H1 (cell line): Measurements from ENCODE around the gene GCSAM. TPM values are rescaled to one million over a fixed set of nuclear protein-coding genes. Genes with fewer than 3 reads are reported as not detected.

Experiments
- CTCF ChIA-PET: fragments of 300-600 bp; sonication (Branson Sonifier 250); formaldehyde crosslinking; loops from one replicate; lab custom pipeline; 2021; ENCODE audit not compliant: partially characterized antibody; lab: Charles Lee
- POLR2A ChIA-PET: fragments of 300-600 bp; sonication (Branson Sonifier 250); formaldehyde crosslinking; loops from one replicate; lab custom pipeline; 2021; ENCODE audit warnings: inconsistent platforms; ENCODE audit not compliant: partially characterized antibody; lab: Charles Lee
- DNase-seq, 2 experiments: peaks; one replicate each; pipeline versions ENCODE4 v3.0.0 to v3.0.0-alpha.2; 2010 to 2022; ENCODE audit warnings: low spot score in 2 of 2, low read depth in 1 of 2, mixed read lengths in 1 of 2
- FAIRE-seq: peaks from 2 replicates; lab custom pipeline; 2011; peaks lifted over from hg19 to GRCh38; lab: Jason Lieb, UNC
- H2AFZ ChIP-seq: 2 replicates; pipeline ENCODE4 v1.8.1; 2012; ENCODE audit warnings: low read length, inconsistent platforms
- H2AK5ac ChIP-seq: 2 replicates; pipeline ENCODE4 v1.6.1; 2013; ENCODE audit warnings: low read depth, low read length
- H2BK120ac ChIP-seq: replicated peaks from 2 replicates; pipeline ENCODE3; 2013; ENCODE audit warnings: low read depth, low read length, inconsistent platforms
- H2BK12ac ChIP-seq: 2 replicates; pipeline ENCODE4 v1.6.1; 2013; ENCODE audit warnings: low read depth, low read length
- H2BK15ac ChIP-seq: 2 replicates; pipeline ENCODE4 v1.6.1; 2013; ENCODE audit warnings: low read length
- H2BK20ac ChIP-seq: 2 replicates; pipeline ENCODE4 v1.6.1; 2013; ENCODE audit warnings: low read length
- H2BK5ac ChIP-seq: 2 replicates; pipeline ENCODE4 v1.6.1; 2013; ENCODE audit warnings: low read depth, low read length
- H3K14ac ChIP-seq: 2 replicates; pipeline ENCODE4 v1.6.1; 2013; ENCODE audit warnings: inconsistent platforms; ENCODE audit not compliant: insufficient read length
- H3K18ac ChIP-seq: 2 replicates; pipeline ENCODE4 v1.6.1; 2013; ENCODE audit warnings: low read length; ENCODE audit errors: extremely low read depth
- H3K23ac ChIP-seq: 2 replicates; pipeline ENCODE4 v1.6.1; 2013; ENCODE audit warnings: inconsistent platforms; ENCODE audit not compliant: insufficient read length
- H3K23me2 ChIP-seq: 2 replicates; pipeline ENCODE4 v1.6.1; 2013; ENCODE audit warnings: low read depth, low read length
- H3K27ac ChIP-seq: 2 replicates; pipeline ENCODE4 v1.6.1; 2011; ENCODE audit warnings: low read depth, low read length, inconsistent platforms
- H3K27me3 ChIP-seq, 4 experiments: replicated peaks in 1 of 4; 1 replicate in 1 of 4; 2 replicates in 3 of 4; pipeline versions ENCODE4 v1.6.1 to v1.8.1; 2011 to 2013; ENCODE audit warnings: low read length in 3 of 4, mild to moderate bottlenecking in 3 of 4, inconsistent platforms in 2 of 4, mixed read lengths in 2 of 4, moderate library complexity in 1 of 4; ENCODE audit not compliant: control insufficient read depth in 3 of 4, insufficient read depth in 3 of 4; ENCODE audit errors: extremely low read depth in 1 of 4
- H3K36me3 ChIP-seq, 4 experiments: 2 replicates each; pipeline versions ENCODE4 v1.6.1 to v1.8.1; 2011 to 2013; ENCODE audit warnings: mild to moderate bottlenecking in 4 of 4, low read length in 3 of 4, moderate library complexity in 2 of 4, control low read depth in 1 of 4, inconsistent platforms in 1 of 4; ENCODE audit not compliant: insufficient read depth in 4 of 4, control insufficient read depth in 2 of 4
- H3K4ac ChIP-seq: replicated peaks from 2 replicates; pipeline ENCODE3; 2013; ENCODE audit warnings: low read length, low read depth, mixed read lengths, inconsistent platforms; ENCODE audit not compliant: insufficient read length
- H3K4me1 ChIP-seq, 4 experiments: replicated peaks in 1 of 4; 1 replicate in 1 of 4; 2 replicates in 3 of 4; pipeline versions ENCODE4 v1.6.1 to v1.8.1; 2011 to 2013; ENCODE audit warnings: low read length in 3 of 4, inconsistent platforms in 2 of 4, mixed read lengths in 1 of 4; ENCODE audit not compliant: insufficient read depth in 4 of 4, control insufficient read depth in 3 of 4
- H3K4me2 ChIP-seq, 2 experiments: 2 replicates each; pipeline versions ENCODE4 v1.6.1 to v1.8.1; 2011 to 2013; ENCODE audit warnings: low read depth in 2 of 2, low read length in 2 of 2, control low read depth in 1 of 2, inconsistent platforms in 1 of 2, mild to moderate bottlenecking in 1 of 2; ENCODE audit not compliant: insufficient read depth in 1 of 2
- H3K4me3 ChIP-seq, 4 experiments: fragments of 200-600, 300-600 bp in 1 of 4; sonication (generic), shearing (Covaris generic), sonication (Bioruptor Twin) in 1 of 4; 2 replicates each; pipeline versions ENCODE4 v1.5.1 to v1.8.1; 2011 to 2016; ENCODE audit warnings: low read length in 4 of 4, low read depth in 3 of 4, control low read depth in 2 of 4, inconsistent platforms in 2 of 4, mild to moderate bottlenecking in 2 of 4, mixed read lengths in 1 of 4, moderate library complexity in 1 of 4; ENCODE audit not compliant: insufficient read depth in 2 of 4; ENCODE audit errors: extremely low read depth in 1 of 4
- H3K56ac ChIP-seq: replicated peaks from 2 replicates; pipeline ENCODE3; 2013; ENCODE audit warnings: low read depth, mild to moderate bottlenecking, mixed read lengths, low read length, inconsistent platforms; ENCODE audit not compliant: insufficient read length
- H3K79me1 ChIP-seq: 2 replicates; pipeline ENCODE4 v1.6.1; 2013; ENCODE audit warnings: low read depth, low read length, control low read depth
- H3K79me2 ChIP-seq, 2 experiments: 2 replicates each; pipeline versions ENCODE4 v1.6.1 to v1.8.1; 2012 to 2013; ENCODE audit warnings: low read length in 2 of 2, mild to moderate bottlenecking in 2 of 2, inconsistent platforms in 1 of 2; ENCODE audit not compliant: insufficient read depth in 2 of 2, control insufficient read depth in 1 of 2
- H3K9ac ChIP-seq, 4 experiments: replicated peaks in 1 of 4; 1 replicate in 1 of 4; 2 replicates in 3 of 4; pipeline versions ENCODE4 v1.6.1 to v1.8.1; 2011 to 2013; ENCODE audit warnings: low read depth in 3 of 4, low read length in 3 of 4, control low read depth in 2 of 4, mild to moderate bottlenecking in 2 of 4, moderate library complexity in 2 of 4, inconsistent platforms in 1 of 4; ENCODE audit errors: extremely low read depth in 1 of 4
- H3K9me3 ChIP-seq, 2 experiments: 2 replicates each; pipeline versions ENCODE4 v1.6.1 to v1.8.1; 2012 to 2013; ENCODE audit warnings: mild to moderate bottlenecking in 2 of 2, moderate library complexity in 2 of 2, control low read depth in 1 of 2, inconsistent platforms in 1 of 2, low read depth in 1 of 2, low read length in 1 of 2, mixed read lengths in 1 of 2; ENCODE audit not compliant: insufficient read depth in 2 of 2
- H4K20me1 ChIP-seq, 2 experiments: replicated peaks in 1 of 2; 2 replicates each; pipeline versions ENCODE3 to v1.8.1; 2011 to 2013; ENCODE audit warnings: inconsistent platforms in 2 of 2, low read length in 2 of 2, mild to moderate bottlenecking in 1 of 2; ENCODE audit not compliant: insufficient read depth in 2 of 2, control insufficient read depth in 1 of 2
- H4K5ac ChIP-seq: 2 replicates; pipeline ENCODE4 v1.6.1; 2013; ENCODE audit warnings: low read length, low read depth, mixed read lengths, inconsistent platforms; ENCODE audit not compliant: insufficient read length
- H4K8ac ChIP-seq: 2 replicates; pipeline ENCODE4 v1.8.0; 2013; ENCODE audit warnings: mild to moderate bottlenecking, moderate library complexity, low read length, inconsistent platforms; ENCODE audit not compliant: insufficient read depth; ENCODE audit errors: extremely low read depth
- H4K91ac ChIP-seq: replicated peaks from 2 replicates; pipeline ENCODE3; 2013; ENCODE audit warnings: low read length, mixed read lengths, inconsistent platforms; ENCODE audit not compliant: insufficient read length
- ASH2L ChIP-seq: fragments of 200-600, 300-600 bp; sonication (generic); IDR thresholded peaks from one replicate; pipeline ENCODE4 v1.7.1; 2017; ENCODE audit warnings: low read length
- BACH1 ChIP-seq: IDR thresholded peaks from 2 replicates; pipeline ENCODE4 v1.6.1; 2012; ENCODE audit warnings: low read length, improper control_type of control experiment
- CBX8 ChIP-seq: fragments of 300-800, 300-1000 bp; sonication (generic); IDR thresholded peaks from 2 replicates; pipeline ENCODE4 v1.7.1; 2016; ENCODE audit warnings: low read depth, low read length, borderline replicate concordance
- CEBPB ChIP-seq: IDR thresholded peaks from 2 replicates; pipeline ENCODE4 v1.6.1; 2012; ENCODE audit warnings: low read depth, low read length
- CREB1 ChIP-seq: IDR thresholded peaks from 2 replicates; pipeline ENCODE4 v1.6.1; 2012; ENCODE audit warnings: inconsistent platforms
- HDAC6 ChIP-seq: IDR thresholded peaks from one replicate; pipeline ENCODE4 v1.7.1; 2012; ENCODE audit warnings: low read depth, mild to moderate bottlenecking, inconsistent platforms, low read length, moderate library complexity
- PHF8 ChIP-seq: fragments of 200-600 bp; sonication (generic); conservative IDR thresholded peaks from 2 replicates; pipeline ENCODE4 v1.7.1; 2012; ENCODE audit warnings: low read depth, mild to moderate bottlenecking, inconsistent platforms, low read length, moderate library complexity
- POLR2A ChIP-seq, 2 experiments: IDR thresholded peaks; 1 replicate in 1 of 2; 2 replicates in 1 of 2; pipeline ENCODE4 v1.6.1; 2011; ENCODE audit warnings: low read depth in 2 of 2, low read length in 2 of 2, mild to moderate bottlenecking in 2 of 2; ENCODE audit errors: control extremely low read depth in 1 of 2
- POLR2AphosphoS5 ChIP-seq: IDR thresholded peaks from 2 replicates; pipeline ENCODE4 v1.6.1; 2011; ENCODE audit warnings: low read depth, low read length
- SIRT6 ChIP-seq: IDR thresholded peaks from one replicate; pipeline ENCODE4 v1.7.1; 2012; ENCODE audit warnings: low read length, inconsistent platforms
- TAF1 ChIP-seq: IDR thresholded peaks from 2 replicates; pipeline ENCODE4 v1.6.1; 2011; ENCODE audit warnings: mild to moderate bottlenecking, low read depth, low read length
- TEAD4 ChIP-seq: IDR thresholded peaks from 2 replicates; pipeline ENCODE4 v1.6.1; 2012; ENCODE audit warnings: low read depth, low read length, inconsistent platforms, mixed read lengths
- ZNF274 ChIP-seq: IDR thresholded peaks from 2 replicates; pipeline ENCODE4 v1.7.0; 2012; ENCODE audit warnings: low read length, borderline replicate concordance; ENCODE audit errors: extremely low read depth
- WGBS, 2 experiments: shearing (Covaris generic) in 1 of 2; methylation state at CpG; one replicate each; pipeline versions ENCODE4 v1.1.6 to v1.1.7; 2013 to 2015; ENCODE audit warnings: low lambda C conversion rate in 2 of 2, mixed read lengths in 2 of 2, inconsistent platforms in 1 of 2, low coverage in 1 of 2, missing lambda C conversion rate in 1 of 2; ENCODE audit not compliant: insufficient replicate concordance in 2 of 2, insufficient coverage in 1 of 2, insufficient read length in 1 of 2; ENCODE audit errors: extremely low coverage in 1 of 2, missing lambda C conversion rate in 1 of 2; 5-methylcytosine and 5-hydroxymethylcytosine counted together
- polyA plus RNA-seq, 7 experiments: library from polyadenylated mRNA; depleted of rRNA in 3 of 7; stranded (reverse) in 5 of 7; unstranded in 2 of 7; fragments of >200 nt in 5 of 7; fragments of 200-250 nt in 2 of 7; gene quantifications; 1 replicate in 5 of 7; 2 replicates in 1 of 7; 4 replicates in 1 of 7; pipeline versions ENCODE4 v1.2.1 to v1.2.3, GENCODE V29; 2011 to 2013; ENCODE audit warnings: missing spikeins in 2 of 7, mixed read lengths in 2 of 7
- total RNA-seq: library from RNA; stranded (reverse); fragmentation: NEBNext Ultra II Directional; extraction: Animal tissue kit (Norgen Biotek cat#: 25700); gene quantifications from 2 replicates; pipeline ENCODE4 v1.2.1, GENCODE V29; 2021

The GCSAM gene
- total and polyA plus RNA-seq, 2 of the 8 experiments (the other 6 are each of a cell fraction or from before 2014, with no cell fraction given), result not detected

- CTCF ChIA-PET, result interaction anchor here (1.2 to 2.3 kb wide), 3 partner anchors 21 to 43 kb away, joined by 4 to 8 read pairs (median 7); no protein-coding TSS in a partner anchor
- TF ChIP-seq PHF8, result peak; percentile 73
- no peak for TF ChIP-seq TEAD4
- TF ChIP-seq BACH1, result no peak
- peak; percentile 85 for TF ChIP-seq POLR2AphosphoS5
- no peak for TF ChIP-seq ZNF274
- no peak for TF ChIP-seq CEBPB
- no peak for TF ChIP-seq CREB1
- peak in 1 of 2 experiments; percentile 74; a peak in 2 of 3 replicates for TF ChIP-seq POLR2A (IDR thresholded peaks at IDR 0.05; ENCODE audit: control extremely low read depth in 1 of 2, low read depth in 2 of 2, low read length in 2 of 2)
- no peak for TF ChIP-seq CBX8
- TF ChIP-seq ASH2L, result peak; percentile 97
- TF ChIP-seq SIRT6, result no peak
- TF ChIP-seq TAF1, result peak; percentile 80
- no peak for TF ChIP-seq HDAC6
Observed at GRCh38 chr3:112086076-112086854, 46.8 kb downstream of the GCSAM start, which contains the start of gene C3orf52. Gene C3orf52, plus strand, starts transcription at chr3:112086389. Its CDS starts 19 bp downstream, at chr3:112086408.

More at GRCh38 chr3:112086076-112086854, 46.8 kb downstream of the GCSAM start, which contains the start of gene C3orf52:
- Histone ChIP-seq H3K4me3 (peak within 1 kb of the TSS; percentile 55 to 82 (median 74)), H3K23ac (no peak within 1 kb of the TSS), H3K4me1 (peaks cover 0 to 8% (median 6%) of the 10 kb centered on the region in 4 experiments; a peak in 5 of 7 replicates), H3K36me3 (no peaks in the 10 kb centered on the region), H3K23me2 (peaks cover 7% of the 10 kb centered on the region), H3K9ac (peak within 1 kb of the TSS; percentile 34 to 70 (median 60)), H2BK12ac (peak within 1 kb of the TSS; percentile 82), H2BK20ac (no peak within 1 kb of the TSS), H2BK120ac (no peak within 1 kb of the TSS), H4K5ac (peak within 1 kb of the TSS; percentile 87), H3K79me1 (no peaks in the 10 kb centered on the region), H4K8ac (peak within 1 kb of the TSS; percentile 88; the same call in 1 of the 2 replicates), H3K27ac (peak within 1 kb of the TSS; percentile 33; the same call in 1 of the 2 replicates), H3K27me3 (peaks cover 0 to 12% (median 7%) of the 10 kb centered on the region in 4 experiments; a peak in 3 of 7 replicates), H2BK15ac (0 out of 2 replicates have a peak within 1 kb of the TSS, but pooled peaks have one; percentile 61), H3K4me2 (peak within 1 kb of the TSS; percentile 80 to 84), H3K14ac (no peak within 1 kb of the TSS), H4K20me1 (no peaks in the 10 kb centered on the region), H4K91ac (peak within 1 kb of the TSS; percentile 18), H3K4ac (no peak within 1 kb of the TSS), H3K79me2 (peaks cover 0 to 19% of the 10 kb centered on the region in 2 experiments; a peak in 2 of 4 replicates), H2AFZ (peak within 1 kb of the TSS; percentile 97), H2BK5ac (peak within 1 kb of the TSS; percentile 76; the same call in 1 of the 2 replicates), H3K18ac (peak within 1 kb of the TSS; percentile 29; the same call in 1 of the 2 replicates), H3K56ac (peak within 1 kb of the TSS; percentile 39), H3K9me3 (no peaks in the 10 kb centered on the region), H2AK5ac (no peak within 1 kb of the TSS)
- DNase-seq (peak; percentile 61 to 95), FAIRE-seq (no peak)
- 1% methylated on average over 38 of the region's 67 CpGs; no CpG with 5 or more reads in 1 of the 2 experiments for WGBS, 2 experiments
- POLR2A ChIA-PET, result interaction anchor here (0.9 kb wide), 1 partner anchor 107 kb away, joined by 3 read pairs; the partner anchor contains the start of gene ABHD10
